GM12873 (cell line): ENCODE measurements around the gene GGT6.
A peak's percentile ranks its signal among the peaks of the same experiment; 100 is the strongest.

ENCODE experiments used
- TF ChIP-seq, protein P1 (sequence below): IDR thresholded peaks from 2 replicates; pipeline ENCODE4 v1.5.1; 2012; ENCODE audit warnings: low read depth, mild to moderate bottlenecking, moderate library complexity, low read length, control low read depth; ENCODE audit not compliant: insufficient read depth; ENCODE audit errors: missing control alignments

The GGT6 gene

DNA sequence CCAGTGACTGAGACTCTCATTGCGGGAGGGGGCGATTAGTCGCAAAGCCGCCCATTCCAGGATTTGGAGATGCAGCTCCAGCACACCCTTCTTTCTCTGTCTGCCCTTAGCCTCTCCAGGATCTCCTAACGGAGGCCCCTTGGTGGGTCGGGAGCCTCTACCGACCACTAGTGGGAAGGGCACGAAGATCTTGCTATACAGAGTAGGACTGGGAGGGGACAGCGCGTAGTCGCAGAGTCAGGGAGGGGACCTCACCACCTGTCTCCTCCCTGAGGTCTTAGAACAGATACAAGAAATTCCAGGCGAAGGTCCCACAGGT is 23.4 kb upstream of the GGT6 start:
- TF ChIP-seq, protein P1, sequence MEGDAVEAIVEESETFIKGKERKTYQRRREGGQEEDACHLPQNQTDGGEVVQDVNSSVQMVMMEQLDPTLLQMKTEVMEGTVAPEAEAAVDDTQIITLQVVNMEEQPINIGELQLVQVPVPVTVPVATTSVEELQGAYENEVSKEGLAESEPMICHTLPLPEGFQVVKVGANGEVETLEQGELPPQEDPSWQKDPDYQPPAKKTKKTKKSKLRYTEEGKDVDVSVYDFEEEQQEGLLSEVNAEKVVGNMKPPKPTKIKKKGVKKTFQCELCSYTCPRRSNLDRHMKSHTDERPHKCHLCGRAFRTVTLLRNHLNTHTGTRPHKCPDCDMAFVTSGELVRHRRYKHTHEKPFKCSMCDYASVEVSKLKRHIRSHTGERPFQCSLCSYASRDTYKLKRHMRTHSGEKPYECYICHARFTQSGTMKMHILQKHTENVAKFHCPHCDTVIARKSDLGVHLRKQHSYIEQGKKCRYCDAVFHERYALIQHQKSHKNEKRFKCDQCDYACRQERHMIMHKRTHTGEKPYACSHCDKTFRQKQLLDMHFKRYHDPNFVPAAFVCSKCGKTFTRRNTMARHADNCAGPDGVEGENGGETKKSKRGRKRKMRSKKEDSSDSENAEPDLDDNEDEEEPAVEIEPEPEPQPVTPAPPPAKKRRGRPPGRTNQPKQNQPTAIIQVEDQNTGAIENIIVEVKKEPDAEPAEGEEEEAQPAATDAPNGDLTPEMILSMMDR = peak; percentile 26

DNA sequence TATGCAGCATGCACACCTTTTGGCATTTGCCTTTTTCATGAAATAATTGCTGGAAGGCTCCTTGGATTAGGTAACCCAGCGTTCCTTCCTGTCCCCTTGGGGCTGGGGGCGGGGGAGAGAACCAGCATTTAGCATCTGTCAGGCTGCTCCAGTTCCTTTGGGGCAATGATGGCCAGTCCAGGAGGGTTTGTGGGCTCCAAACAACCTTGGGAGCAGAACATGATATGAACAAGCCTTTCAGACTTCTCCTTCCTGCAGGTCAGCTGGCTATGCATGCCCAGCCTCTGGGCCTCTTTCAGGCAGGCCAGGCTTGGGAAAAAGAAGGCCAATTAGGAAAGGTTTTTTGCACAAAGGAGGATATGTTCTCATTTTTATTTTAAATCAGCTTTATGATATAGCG is 22.8 kb upstream of the GGT6 start:
- TF ChIP-seq, protein P1 = no peak

DNA sequence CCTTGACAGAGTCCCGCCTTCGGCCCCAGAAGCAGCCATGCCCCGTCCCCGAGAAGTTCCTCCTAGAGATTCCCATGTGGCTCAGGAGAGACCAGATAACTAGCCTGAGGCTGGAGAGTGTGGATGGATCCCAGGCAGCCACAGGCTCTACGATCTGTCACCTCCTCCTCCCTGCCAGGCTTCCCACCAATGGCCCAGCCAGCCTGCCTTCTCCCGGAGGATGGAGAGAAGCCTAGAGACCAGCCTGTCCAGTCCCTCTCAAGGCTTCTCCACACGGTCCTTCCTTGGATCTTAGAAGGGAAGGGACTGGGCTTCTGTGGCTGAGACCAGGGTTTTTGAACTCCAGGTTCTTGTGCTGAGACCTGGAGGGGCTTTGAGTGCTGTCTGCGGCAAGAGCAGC is 22.3 kb upstream of the GGT6 start:
- TF ChIP-seq, protein P1 = no peak

DNA sequence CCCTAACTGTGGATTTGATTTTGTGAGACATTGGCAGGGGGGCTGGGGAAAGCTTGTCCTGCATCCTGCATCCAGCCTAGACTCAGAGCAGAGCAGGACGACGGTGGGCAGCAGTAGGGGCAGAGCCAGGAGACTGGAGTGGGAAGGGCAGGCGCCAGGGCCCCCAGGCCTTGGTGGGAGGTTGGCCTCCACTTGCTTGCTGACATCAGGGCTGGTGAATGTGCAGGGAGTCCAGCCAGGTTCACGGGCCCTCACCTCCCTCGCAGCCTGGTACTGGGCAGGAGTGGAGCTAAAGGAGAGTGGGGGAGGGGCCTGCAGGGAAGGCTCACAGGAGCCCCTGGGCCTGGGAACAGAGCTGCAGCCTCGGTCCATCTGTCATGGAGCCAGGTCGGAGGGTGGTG is 21.7 kb upstream of the GGT6 start:
- TF ChIP-seq, protein P1 = no peak

DNA sequence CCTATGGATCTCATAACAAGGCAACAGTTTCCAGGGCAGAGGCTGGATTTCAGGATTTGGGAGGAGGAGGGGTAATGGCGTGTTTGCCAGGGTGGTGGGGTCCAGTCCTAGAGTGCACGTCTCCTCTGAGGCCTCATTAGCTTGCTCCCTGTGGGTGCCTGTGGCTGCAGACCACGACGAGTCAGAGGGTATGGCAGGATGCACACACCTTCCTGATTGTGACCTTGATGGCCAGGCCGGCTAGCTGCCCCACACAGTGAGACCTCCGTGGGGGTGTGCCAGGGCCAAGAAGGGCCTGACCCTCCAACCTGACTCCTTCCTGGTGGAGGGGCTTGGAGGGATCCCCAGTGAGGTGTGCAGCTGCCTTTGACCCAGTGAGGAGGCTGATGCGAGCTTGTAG is 19.9 kb upstream of the GGT6 start:
- TF ChIP-seq, protein P1 = no peak

DNA sequence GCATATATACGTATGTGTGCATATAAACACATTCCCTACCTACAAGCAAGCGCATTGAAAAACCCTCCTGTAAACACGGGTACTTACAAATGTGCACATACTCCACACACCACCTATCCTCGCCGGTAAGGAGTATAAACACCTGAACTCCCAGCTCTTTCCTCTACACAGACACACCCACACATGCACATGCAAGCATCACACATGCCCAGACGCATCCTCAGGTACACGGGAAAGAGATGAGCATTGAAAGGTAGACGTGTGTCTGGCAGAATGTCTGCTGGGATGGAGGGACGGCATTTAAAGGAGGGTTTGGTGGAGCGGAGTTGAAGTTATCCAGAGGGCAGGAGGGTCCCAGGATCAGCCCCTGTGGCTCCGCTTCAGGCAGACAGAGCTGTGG is 19.3 kb upstream of the GGT6 start:
- TF ChIP-seq, protein P1 = no peak

DNA sequence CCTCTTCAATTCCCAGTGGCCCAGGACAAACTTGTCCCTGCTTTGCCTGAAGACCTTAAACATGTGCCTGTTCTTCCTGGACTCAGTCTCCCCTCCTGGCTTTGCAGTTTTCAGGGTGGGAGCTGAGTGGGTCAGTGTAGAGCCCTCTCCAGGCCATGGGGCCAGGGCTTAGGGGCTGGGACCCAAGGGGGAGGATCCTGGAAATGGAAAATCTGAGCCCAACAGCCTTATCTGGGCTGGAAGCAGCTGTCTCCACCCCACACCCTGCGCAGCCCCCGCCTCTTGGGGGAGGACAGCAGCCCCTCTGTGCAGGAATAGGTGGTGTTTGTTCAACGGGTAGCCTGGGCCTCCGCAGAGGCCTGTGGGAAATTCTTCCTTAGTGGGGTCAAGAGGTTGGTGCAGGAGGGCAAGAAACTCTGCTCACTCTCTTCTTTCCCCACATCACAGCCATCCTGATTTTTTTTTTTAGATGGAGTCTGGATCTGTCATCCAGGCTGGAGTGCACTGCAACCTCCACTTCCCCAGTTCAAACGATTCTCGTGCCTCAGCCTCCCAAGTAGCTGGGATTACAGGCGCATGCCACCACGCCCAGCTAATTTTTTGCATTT is 17.1 kb upstream of the GGT6 start:
- TF ChIP-seq, protein P1 = no peak
